Stomach (tissue), 4 donors: ENCODE data around the gene HEPACAM.

Source experiments
- CTCF ChIP-seq, 7 experiments: fragments of 450-650 bp in 4 of 7; fragments of 200-600 bp in 3 of 7; sonication (generic) in 3 of 7; IDR thresholded peaks; one replicate each; pipeline ENCODE4 v1.5.1; 2016 to 2019; ENCODE audit warnings: antibody characterized with exemption in 7 of 7, control low read depth in 2 of 7, mild to moderate bottlenecking in 1 of 7
- POLR2AphosphoS5 ChIP-seq, 3 donors: sonication (generic); formaldehyde crosslinking; IDR thresholded peaks; one replicate each; pipeline ENCODE4 v1.6.1; 2016; ENCODE audit warnings: antibody characterized with exemption in 3 of 3

- TF ChIP-seq CTCF (IDR thresholded peaks at IDR 0.05): no peak
- no peak for TF ChIP-seq POLR2AphosphoS5 (IDR thresholded peaks at IDR 0.05)
These were observed 45.7 kb downstream of the HEPACAM start for GRCh38 chr11:124890151-124890550.
